ENCODE results near the gene SH3PXD2A.

GRCh38 chr10:103651333-103651732 lies 204.0 kb downstream of the SH3PXD2A start:
- TF ChIP-seq CTCF (IDR thresholded peaks at IDR 0.05) (no peak), POLR2A (IDR thresholded peaks at IDR 0.05) (no peak)
